Stimulated activated CD4-positive, alpha-beta T cell treated with anti-CD3 and anti-CD28 coated beads, Interleukin-4, amount 100 ng/mL, for 48 hours (primary cell): ENCODE measurements around the gene TRPC6.
"Not testable (repeated sequence)": the region's sequence is repeated elsewhere in the genome, so short reads cannot be mapped to it uniquely, and the experiment has no call there.

Experiments
- DNase-seq, 2 donors: peaks; one replicate each; pipeline ENCODE4 v3.0.0-alpha.2; 2020; ENCODE audit warnings: low read depth in 2 of 2

Gene TRPC6

GRCh38 chr11:101448881-101449442 lies 134.8 kb downstream of the TRPC6 start:
- no peak for DNase-seq

GRCh38 chr11:101446726-101447125 lies 137.1 kb downstream of the TRPC6 start:
- DNase-seq, result no peak

- DNase-seq, result no peak
Measured at GRCh38 chr11:101446238-101446637, 137.6 kb downstream of the TRPC6 start.

- no peak for DNase-seq
Measured at GRCh38 chr11:101445761-101446160, 138.0 kb downstream of the TRPC6 start.

GRCh38 chr11:101444851-101445250 lies 139.0 kb downstream of the TRPC6 start:
- no peak for DNase-seq

- no peak for DNase-seq
Measured at GRCh38 chr11:101444164-101444563, 139.6 kb downstream of the TRPC6 start.

- no peak for DNase-seq
Measured at GRCh38 chr11:101442936-101443521, 140.8 kb downstream of the TRPC6 start.

GRCh38 chr11:101442171-101442570 lies 141.6 kb downstream of the TRPC6 start:
- DNase-seq, result no peak

GRCh38 chr11:101441747-101442146 lies 142.1 kb downstream of the TRPC6 start:
- no peak for DNase-seq

GRCh38 chr11:101439488-101439887 lies 144.3 kb downstream of the TRPC6 start:
- DNase-seq, result no peak

GRCh38 chr11:101438708-101439107 lies 145.1 kb downstream of the TRPC6 start:
- not testable (repeated sequence) for DNase-seq

- no peak for DNase-seq
Measured at GRCh38 chr11:101438126-101438525, 145.7 kb downstream of the TRPC6 start.

- DNase-seq, result no peak
Measured at GRCh38 chr11:101436511-101437142, 147.2 kb downstream of the TRPC6 start.

GRCh38 chr11:101435408-101435973 lies 148.3 kb downstream of the TRPC6 start:
- DNase-seq, result no peak

- no peak for DNase-seq
Measured at GRCh38 chr11:101434026-101434643, 149.7 kb downstream of the TRPC6 start.

GRCh38 chr11:101433151-101433550 lies 150.7 kb downstream of the TRPC6 start:
- DNase-seq, result no peak

GRCh38 chr11:101429703-101430540 lies 153.9 kb downstream of the TRPC6 start:
- DNase-seq, result no peak

GRCh38 chr11:101428918-101429317 lies 154.9 kb downstream of the TRPC6 start:
- no peak for DNase-seq

- DNase-seq, result no peak
Measured at GRCh38 chr11:101407324-101407723, 176.5 kb downstream of the TRPC6 start.
